ENCODE measurements around the gene GRN.
"Not testable (repeated sequence)": the region's sequence is repeated elsewhere in the genome, so short reads cannot be mapped to it uniquely, and the experiment has no call there.

The GRN gene

DNA sequence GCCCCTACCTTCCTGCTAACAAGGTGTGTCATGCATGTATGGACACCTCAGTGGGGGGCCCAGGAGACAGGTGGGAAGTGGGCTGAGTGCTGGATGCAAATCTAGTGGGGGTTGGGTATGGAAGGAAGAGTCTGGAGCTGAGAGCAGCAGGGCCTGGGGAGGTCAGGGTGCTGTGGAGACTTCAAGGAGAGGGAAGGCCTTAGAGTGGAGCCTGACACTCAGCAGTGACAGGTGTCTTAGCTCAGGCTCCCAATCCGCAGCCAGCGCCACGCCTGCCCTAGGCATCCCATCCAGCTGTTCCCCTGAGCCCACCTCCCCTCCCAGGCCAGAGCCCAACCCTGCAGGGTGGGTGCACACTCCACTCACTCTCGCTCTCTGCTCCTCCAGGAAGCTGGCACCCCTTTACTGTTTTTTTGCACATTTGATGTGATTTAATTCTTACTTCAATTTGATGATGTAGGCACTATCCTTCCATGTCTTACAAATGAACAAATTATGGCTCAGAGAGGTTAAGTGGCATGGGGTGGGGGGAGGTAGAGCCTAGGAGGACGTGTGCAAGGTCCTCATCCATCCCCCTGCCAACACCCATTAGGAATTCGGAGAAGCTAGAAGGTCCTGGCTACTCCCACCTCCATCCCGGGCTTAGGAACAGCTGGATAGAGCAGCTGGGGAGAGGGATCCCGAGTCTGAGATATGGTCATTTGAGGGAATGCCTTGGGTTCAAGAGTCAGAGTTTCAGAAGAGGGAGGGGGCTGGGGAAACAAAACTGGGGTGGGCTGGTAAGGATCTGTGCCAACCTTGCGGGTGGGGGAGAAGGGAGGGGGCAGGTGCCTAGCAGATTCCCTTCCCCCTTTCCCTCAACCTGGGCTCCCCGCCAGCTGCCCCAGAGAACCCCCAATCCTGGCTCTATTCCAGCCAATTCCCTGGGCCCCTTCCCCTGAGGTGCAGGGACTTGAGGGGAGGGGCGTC, 16.5 kb downstream of the GRN start:
- no peak for DNase-seq

DNA sequence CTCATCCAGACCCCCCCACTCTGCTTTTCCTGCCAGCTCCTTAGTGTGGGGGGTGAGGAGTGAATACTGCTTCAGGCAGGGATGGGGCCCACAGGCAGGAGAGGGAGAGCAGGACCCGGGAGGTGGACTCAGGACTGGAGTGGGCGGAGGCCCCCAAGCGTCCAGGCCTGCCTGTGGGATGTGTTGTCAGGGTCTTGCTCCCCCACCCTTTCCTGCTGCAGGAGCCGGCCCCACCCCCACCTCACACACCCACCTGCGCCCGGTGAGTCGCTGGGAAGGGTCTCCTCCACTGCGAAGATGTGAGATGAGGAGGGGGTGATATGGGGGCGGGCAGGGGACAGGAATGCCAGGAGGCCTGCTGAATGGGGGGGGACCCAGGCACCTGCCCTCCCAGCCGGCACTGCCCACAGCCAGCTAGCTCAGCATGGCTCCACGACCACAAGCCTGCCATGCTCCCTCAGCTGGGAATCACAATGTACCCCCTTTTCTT, 17.4 kb downstream of the GRN start:
- DNase-seq, result no peak

GRCh38 chr17:44362949-44363612, 18.0 kb downstream of the GRN start:
- DNase-seq, result no peak

- DNase-seq, result no peak
Measured at GRCh38 chr17:44363613-44364159, 18.6 kb downstream of the GRN start, which contains the start of gene FAM171A2. FAM171A2 (minus strand) TSS chr17:44363853; CDS start chr17:44363714, 139 bp downstream.

- DNase-seq, result not testable (repeated sequence)
Measured at GRCh38 chr17:44365051-44365450, 19.9 kb downstream of the GRN start.

DNA sequence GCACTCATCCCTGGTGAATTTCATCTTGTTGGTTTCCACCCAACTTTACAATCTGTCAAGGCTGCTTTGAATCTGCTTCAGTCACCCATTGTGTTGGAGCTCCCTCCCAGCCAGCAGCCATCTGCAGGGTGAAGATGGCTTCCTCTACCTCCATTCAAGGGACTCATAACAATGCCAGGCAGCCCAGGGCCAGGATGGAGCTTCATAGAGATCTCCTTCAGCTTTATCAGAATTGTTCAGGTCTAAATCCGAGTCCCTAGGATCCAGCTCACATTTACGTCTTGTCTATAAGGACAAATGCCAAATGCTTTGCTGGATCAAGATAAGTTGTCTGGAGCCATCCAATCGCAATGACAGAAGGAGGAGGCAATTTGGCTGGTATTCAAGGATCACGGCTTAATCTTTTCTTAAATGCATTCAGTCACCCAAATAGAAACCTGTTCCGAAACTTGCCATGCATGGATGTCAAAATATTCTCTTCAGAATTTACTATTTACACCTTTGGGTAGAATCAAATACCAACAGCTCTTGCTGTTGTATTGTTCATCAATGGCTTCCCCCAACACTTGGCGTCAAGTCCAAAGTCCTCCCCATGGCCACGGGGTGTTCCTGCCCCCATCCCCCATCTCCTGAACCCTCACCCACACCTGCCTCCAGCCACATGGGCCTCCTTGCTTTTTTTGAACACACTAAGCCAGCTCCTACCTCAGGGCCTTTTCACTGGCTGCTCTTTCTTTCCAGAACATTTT, 22.3 kb downstream of the GRN start:
- no peak for DNase-seq

GRCh38 chr17:44368391-44369243, 23.5 kb downstream of the GRN start:
- DNase-seq, result not testable (repeated sequence)

DNA sequence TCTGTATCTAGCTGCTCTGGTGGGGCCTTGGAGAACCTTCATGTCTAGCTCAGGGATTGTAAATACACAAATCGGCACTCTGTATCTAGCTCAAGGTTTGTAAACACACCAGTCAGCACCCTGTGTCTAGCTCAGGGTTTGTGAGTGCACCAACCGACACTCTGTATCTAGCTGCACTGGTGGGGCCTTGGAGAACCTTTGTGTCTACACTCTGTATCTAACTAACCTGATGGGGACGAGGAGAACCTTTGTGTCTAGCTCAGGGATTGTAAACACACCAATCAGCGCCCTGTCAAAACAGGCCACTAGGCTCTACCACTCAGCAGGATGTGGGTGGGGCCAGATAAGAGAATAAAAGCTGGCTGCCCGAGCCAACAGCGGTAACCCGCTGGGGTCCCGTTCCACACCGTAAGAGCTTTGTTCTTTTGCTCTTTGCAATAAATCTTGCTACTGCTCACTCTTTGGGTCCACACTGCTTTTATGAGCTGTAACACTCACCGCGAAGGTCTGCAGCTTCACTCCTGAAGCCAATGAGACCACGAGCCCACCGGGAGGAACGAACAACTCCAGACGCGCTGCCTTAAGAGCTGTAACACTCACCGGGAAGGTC, 24.4 kb downstream of the GRN start:
- not testable (repeated sequence) for DNase-seq

DNA sequence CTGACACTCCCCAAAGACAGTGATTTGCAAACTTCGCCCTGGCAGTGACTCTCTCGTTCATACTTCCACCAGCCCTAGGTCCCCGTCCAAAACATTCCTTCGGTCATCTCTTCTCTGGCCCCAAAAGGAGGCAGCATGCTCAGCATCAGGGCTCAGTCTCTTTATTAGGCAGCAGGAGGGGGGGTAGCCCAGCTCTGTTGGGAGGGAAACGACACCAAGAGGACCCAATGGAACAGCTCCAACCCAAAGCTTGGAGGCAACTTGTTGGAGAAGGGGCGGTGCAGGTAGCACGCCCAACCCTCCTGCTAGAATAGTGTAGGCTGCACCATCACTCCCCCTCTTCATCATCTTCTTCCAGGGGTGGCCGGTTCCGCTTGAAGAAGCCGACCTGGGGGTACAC, 26.9 kb downstream of the GRN start:
- no peak for DNase-seq

DNA sequence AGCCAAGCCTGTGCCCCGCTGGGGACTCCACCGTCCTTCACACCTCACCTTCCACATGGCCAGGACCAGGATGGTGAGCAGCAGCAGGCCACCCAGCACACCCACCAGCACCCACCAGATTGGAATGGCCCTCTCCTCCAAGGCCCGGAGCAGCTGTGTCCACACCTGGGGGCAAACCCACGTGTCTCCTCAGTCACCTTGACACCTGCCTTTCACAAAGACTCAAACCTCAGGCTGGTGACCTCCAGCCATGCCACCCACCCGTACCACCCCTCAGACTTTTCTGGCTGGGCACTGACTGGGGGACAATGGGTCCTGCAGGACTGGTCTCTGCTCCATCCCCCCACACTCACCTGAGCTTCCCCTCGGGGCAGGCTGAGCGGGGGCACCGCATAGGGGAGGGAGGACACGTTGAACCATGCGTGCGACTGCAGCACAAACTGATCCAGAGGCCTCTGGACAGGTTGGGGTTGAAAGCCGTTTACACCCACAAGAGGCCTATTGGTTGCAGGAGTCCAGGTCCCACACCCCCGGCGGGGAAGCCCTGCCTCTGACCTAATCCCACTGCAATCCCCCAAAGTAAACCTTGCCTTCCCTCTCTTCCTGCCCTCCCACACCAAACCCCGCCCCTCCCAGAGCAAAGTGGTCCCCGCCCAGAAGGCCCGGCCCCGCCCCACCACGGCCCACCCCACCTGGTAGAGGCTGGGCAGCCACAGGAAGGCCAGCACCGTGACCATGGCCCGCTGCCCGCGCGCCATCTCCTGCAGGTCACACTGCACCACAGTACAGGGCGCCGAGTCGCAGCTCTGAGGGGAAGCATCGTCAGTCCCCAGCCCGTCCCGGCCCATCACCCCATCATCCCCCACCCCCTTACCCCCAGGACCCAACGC, 29.4 kb downstream of the GRN start:
- DNase-seq, result peak; percentile 27

- peak; percentile 23 for DNase-seq
Measured at GRCh38 chr17:44375196-44376017, 30.3 kb downstream of the GRN start.

DNA sequence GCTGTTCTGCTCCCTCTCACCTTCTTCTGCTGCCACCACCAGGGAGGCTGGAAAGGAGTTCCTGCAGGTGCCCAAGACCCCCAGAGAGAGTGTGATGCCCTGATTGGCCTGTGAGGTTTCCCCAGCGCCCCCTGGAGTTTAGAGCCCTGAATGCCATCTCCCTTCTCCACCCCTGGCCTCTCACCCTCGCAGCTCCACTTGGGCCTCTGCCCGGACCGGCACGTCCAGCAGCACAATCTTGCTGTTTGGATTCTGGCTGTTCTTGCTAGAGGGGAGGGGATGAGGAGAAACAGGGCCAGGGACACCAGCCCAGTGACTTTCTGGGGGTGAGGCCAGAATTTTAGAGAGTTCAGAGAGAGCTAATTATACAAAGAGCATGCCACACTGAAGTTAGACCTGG, 31.0 kb downstream of the GRN start:
- peak; percentile 37 for DNase-seq

- DNase-seq, result no peak
Measured at GRCh38 chr17:44376779-44377178, 31.7 kb downstream of the GRN start.

DNA sequence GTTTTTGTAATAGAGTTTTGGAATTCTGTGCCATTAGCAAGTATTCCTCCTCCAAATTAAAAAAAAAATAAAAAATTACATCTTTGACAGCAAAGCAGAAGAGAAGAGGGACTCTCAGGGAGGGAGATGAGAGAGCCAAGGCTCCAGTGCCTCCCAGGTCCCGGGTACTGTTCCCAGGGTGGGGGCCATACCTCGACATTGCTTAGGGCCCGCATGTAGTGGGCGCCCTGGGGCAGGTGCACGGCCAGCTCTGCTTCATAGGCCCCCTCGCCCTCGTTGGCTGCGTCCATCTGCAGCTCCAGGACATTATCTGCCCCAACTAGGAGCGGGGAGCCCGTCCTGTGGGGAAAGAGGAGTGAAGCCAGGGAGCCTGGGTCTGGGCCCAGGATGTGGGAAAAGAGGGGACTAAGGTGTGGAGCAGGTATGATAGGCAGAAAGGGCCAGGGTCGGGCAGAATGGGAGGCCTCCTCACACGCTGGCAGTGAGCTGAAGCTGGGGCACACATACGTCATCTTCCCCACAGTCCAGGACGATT, 33.1 kb downstream of the GRN start:
- no peak for DNase-seq

GRCh38 chr17:44379887-44380286, 34.8 kb downstream of the GRN start:
- DNase-seq, result no peak

DNA sequence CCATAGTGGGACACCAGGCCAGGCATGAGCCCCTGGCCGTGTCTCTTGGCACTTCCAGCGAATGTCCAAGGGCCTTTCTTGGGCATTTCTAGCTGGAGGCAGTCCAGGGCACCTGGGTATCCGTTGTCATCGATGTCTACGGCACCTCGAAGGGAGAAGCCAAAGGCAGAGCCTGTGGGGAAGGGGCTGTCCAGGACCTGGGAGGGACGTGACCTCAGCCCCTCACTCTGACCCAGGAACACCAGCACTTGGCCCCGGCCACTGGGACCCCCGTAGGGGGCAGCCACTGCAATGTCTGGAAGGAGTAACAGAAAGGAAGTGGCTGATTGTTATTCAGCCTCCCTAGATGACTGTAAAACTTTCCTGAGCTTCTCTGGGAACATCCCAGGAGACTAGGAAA, 35.7 kb downstream of the GRN start:
- DNase-seq, result no peak

GRCh38 chr17:44381810-44382305, 36.8 kb downstream of the GRN start:
- DNase-seq, result no peak

DNA sequence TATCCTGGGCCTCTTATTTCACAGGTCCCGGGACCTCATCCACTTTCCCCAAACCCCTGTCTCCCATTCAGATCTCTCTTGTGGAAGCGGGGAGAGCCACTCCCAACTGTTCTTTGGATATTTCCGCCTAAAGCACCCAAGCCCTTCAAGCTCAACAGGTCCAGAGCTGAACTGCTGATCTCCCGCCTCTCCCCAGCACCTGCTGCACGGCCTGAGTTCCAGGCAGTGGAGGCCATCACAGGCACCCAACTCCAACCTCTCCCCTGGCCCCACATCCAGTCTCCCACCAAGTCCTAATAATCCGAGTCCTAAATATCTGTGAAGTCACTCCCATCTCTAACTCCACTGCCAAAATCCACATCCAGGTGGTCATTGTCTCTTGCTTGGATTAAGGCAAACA, 37.8 kb downstream of the GRN start:
- DNase-seq, result no peak

Measured in right kidney (tissue), 1 donor.